Keratinocyte (primary cell): ENCODE measurements around the gene OR51V1. TPM values are rescaled to one million over a fixed set of nuclear protein-coding genes. Genes with fewer than 3 reads are reported as not detected.

Experiments
- DNase-seq: peaks from one replicate; pipeline ENCODE4 v3.0.0-alpha.2; 2011; ENCODE audit warnings: low read depth, missing footprints, low spot score
- FAIRE-seq: peaks from 2 replicates; lab custom pipeline; 2011; peaks lifted over from hg19 to GRCh38; lab: Jason Lieb, UNC
- H2AFZ ChIP-seq: 2 replicates; pipeline ENCODE4 v1.6.0; 2012; ENCODE audit warnings: low read length, control low read depth, inconsistent platforms; ENCODE audit not compliant: control insufficient read depth
- H3K27ac ChIP-seq: 2 replicates; pipeline ENCODE4 v1.5.1; 2011; ENCODE audit warnings: low read length; ENCODE audit not compliant: control insufficient read depth, insufficient read depth
- H3K27me3 ChIP-seq: 3 replicates; pipeline ENCODE4 v1.6.0; 2011; ENCODE audit warnings: low read length; ENCODE audit not compliant: control insufficient read depth, insufficient read depth; ENCODE audit errors: extremely low read depth
- H3K36me3 ChIP-seq, 2 experiments: 2 replicates in 1 of 2; 3 replicates in 1 of 2; pipeline ENCODE4 v1.5.1; 2011; ENCODE audit warnings: low read length in 2 of 2, mild to moderate bottlenecking in 1 of 2; ENCODE audit not compliant: control insufficient read depth in 2 of 2, insufficient read depth in 2 of 2; ENCODE audit errors: extremely low read depth in 1 of 2
- H3K4me1 ChIP-seq: 3 replicates; pipeline ENCODE4 v1.5.1; 2011; ENCODE audit warnings: low read length; ENCODE audit not compliant: control insufficient read depth, insufficient read depth; ENCODE audit errors: extremely low read depth
- H3K4me2 ChIP-seq: 3 replicates; pipeline ENCODE4 v1.6.0; 2011; ENCODE audit warnings: low read depth, low read length; ENCODE audit not compliant: control insufficient read depth, insufficient read depth; ENCODE audit errors: extremely low read depth
- H3K4me3 ChIP-seq, 3 experiments: fragments of 200-600 bp in 1 of 3; sonication (generic) in 1 of 3; 2 replicates in 2 of 3; 3 replicates in 1 of 3; pipeline ENCODE4 v1.5.1; 2011 to 2016; ENCODE audit warnings: low read length in 3 of 3, mild to moderate bottlenecking in 3 of 3, control low read depth in 2 of 3, inconsistent platforms in 1 of 3, low read depth in 1 of 3, mixed read lengths in 1 of 3, mixed run types in 1 of 3, moderate library complexity in 1 of 3; ENCODE audit not compliant: control insufficient read depth in 2 of 3, insufficient read depth in 2 of 3; ENCODE audit errors: extremely low read depth in 1 of 3
- H3K79me2 ChIP-seq: 2 replicates; pipeline ENCODE4 v1.6.0; 2012; ENCODE audit warnings: low read length; ENCODE audit not compliant: control insufficient read depth, insufficient read depth
- H3K9ac ChIP-seq: 3 replicates; pipeline ENCODE4 v1.6.0; 2011; ENCODE audit warnings: low read length; ENCODE audit not compliant: control insufficient read depth, insufficient read depth; ENCODE audit errors: extremely low read depth
- H3K9me1 ChIP-seq: 3 replicates; pipeline ENCODE4 v1.6.0; 2011; ENCODE audit warnings: low read length; ENCODE audit not compliant: control insufficient read depth, insufficient read depth; ENCODE audit errors: extremely low read depth
- H3K9me3 ChIP-seq: 2 replicates; pipeline ENCODE4 v1.5.1; 2012; ENCODE audit warnings: low read depth, low read length; ENCODE audit not compliant: control insufficient read depth
- H4K20me1 ChIP-seq: 3 replicates; pipeline ENCODE4 v1.6.0; 2011; ENCODE audit warnings: low read length; ENCODE audit not compliant: control insufficient read depth, insufficient read depth; ENCODE audit errors: extremely low read depth
- CTCF ChIP-seq, 3 experiments: IDR thresholded peaks in 1 of 3; conservative IDR thresholded peaks in 1 of 3; optimal IDR thresholded peaks in 1 of 3; 2 replicates in 2 of 3; 3 replicates in 1 of 3; pipeline versions ENCODE3 to v1.5.1; 2011; ENCODE audit warnings: low read length in 3 of 3, mild to moderate bottlenecking in 3 of 3, moderate library complexity in 2 of 3, control low read depth in 1 of 3, inconsistent platforms in 1 of 3; ENCODE audit not compliant: insufficient read depth in 2 of 3; ENCODE audit errors: extremely low read depth in 1 of 3
- EZH2 ChIP-seq: IDR thresholded peaks from one replicate; pipeline ENCODE4 v1.6.1; 2012; ENCODE audit warnings: inconsistent platforms, mild to moderate bottlenecking, low read length, moderate library complexity
- dilution Hi-C: fragments of 300-500 bp; cut with MboI; formaldehyde crosslinking; loops from one replicate; pipeline ENCODE4 v1.7.0; 2020; ENCODE audit warnings: low sequenced_read_pairs; ENCODE audit not compliant: extremely low pct_ligation_motif_present
- polyA plus RNA-seq, 5 experiments: library from polyadenylated mRNA; depleted of rRNA in 3 of 5; stranded (reverse) in 3 of 5; stranded (forward) in 1 of 5; unstranded in 1 of 5; fragments of >200 nt; gene quantifications; 1 replicate in 1 of 5; 2 replicates in 3 of 5; 3 replicates in 1 of 5; pipeline versions ENCODE4 v1.2.1 to v1.2.3, GENCODE V29; 2011 to 2012; ENCODE audit warnings: missing spikeins in 2 of 5, low read depth in 1 of 5, low replicate concordance in 1 of 5

The OR51V1 gene
- polyA plus RNA-seq, 1 donor (not counting 4 experiments of a cell fraction or from before 2014, with no cell fraction given) = not detected

DNA sequence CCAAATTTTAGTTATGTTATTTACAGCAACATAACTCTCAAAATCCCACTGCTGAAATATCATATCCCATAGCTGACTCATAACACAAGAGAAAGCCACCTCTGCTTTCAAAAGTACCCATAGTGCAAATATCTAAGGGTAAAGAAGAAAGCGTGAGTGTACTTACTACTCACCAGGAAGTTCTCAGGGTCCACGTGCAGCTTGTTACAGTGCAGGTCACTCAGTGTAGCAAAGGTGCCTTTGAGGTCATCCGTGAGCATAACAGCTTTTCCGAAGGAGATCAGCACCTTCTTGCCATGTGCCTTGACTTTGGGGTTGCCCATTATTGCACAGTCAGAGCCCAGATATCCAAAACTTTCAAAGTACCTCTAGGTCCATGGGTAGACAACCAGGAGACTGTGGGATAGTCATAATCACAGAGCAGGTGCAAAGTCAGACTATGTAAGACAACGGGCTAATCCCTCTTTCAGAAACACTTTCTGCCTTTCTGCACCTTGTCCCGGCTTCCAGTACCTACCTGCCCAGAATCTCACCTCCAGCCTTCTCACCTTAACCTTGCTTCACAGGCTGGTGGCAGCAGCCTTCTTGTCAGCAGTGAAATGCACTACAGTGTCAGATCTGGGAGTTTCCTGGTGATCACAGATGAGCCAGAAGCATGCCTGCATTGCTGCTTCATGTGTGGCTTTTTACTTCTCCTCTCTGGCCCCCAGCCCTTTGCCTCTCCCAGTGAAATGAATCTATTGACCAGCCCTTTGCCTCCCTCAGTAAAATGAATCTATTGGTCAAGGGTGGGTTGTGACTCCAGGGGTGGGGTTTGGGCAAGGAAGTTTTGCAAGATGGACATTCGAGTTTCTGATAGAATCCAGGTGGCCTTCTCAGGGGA is 42.7 kb upstream of the OR51V1 start:
- Histone ChIP-seq H4K20me1 (no peaks in the 10 kb centered on the region), H3K9ac (no peak overlapping the region), H2AFZ (no peak overlapping the region), H3K4me1 (no peaks in the 10 kb centered on the region), H3K27me3 (no peaks in the 10 kb centered on the region), H3K36me3 (no peaks in the 10 kb centered on the region), H3K4me3 (no peak overlapping the region), H3K9me3 (no peaks in the 10 kb centered on the region), H3K27ac (no peak overlapping the region), H3K9me1 (no peaks in the 10 kb centered on the region), H3K79me2 (no peaks in the 10 kb centered on the region), H3K4me2 (no peak overlapping the region)
- dilution Hi-C loops = no loop called here
- TF ChIP-seq CTCF (optimal IDR thresholded peaks at IDR 0.05 in 1 of 3, IDR thresholded peaks at IDR 0.05 in 1 of 3, conservative IDR thresholded peaks at IDR 0.05 in 1 of 3; ENCODE audit: extremely low read depth in 1 of 3, insufficient read depth in 2 of 3, low read length in 3 of 3) (no peak), EZH2 (no peak)
- FAIRE-seq (no peak), DNase-seq (no peak)

DNA sequence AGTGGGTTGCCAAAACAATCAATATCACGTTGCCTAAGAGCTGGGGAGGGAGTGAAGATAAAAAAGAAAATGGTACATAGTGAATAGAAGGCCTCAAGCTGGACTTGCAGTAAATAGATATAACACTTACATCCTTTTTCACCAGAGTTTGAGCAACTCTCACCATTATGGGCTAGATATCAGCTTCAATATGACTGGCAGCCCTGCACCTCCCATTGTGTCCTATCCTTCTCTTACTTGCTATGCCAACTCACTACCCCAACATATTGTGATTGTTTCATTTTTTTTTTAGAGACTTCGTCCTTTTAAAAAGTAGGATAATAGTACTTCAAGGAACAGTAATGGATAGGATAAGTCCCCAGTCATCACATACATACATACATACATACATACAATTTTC is 41.7 kb upstream of the OR51V1 start:
- H3K9me3 ChIP-seq = no peaks in the 10 kb centered on the region
- no peaks in the 10 kb centered on the region for H3K36me3 ChIP-seq
- dilution Hi-C loops = no loop called here
- no peaks in the 10 kb centered on the region for H3K4me1 ChIP-seq
- no peaks in the 10 kb centered on the region for H4K20me1 ChIP-seq
- H3K9me1 ChIP-seq = no peaks in the 10 kb centered on the region
- H3K27me3 ChIP-seq = no peaks in the 10 kb centered on the region
- no peaks in the 10 kb centered on the region for H3K79me2 ChIP-seq
- no peak for FAIRE-seq
- no peak overlapping the region for H2AFZ ChIP-seq
- H3K27ac ChIP-seq = no peak overlapping the region
- DNase-seq = no peak
- H3K4me3 ChIP-seq = no peak overlapping the region
- no peak overlapping the region for H3K4me2 ChIP-seq
- H3K9ac ChIP-seq = no peak overlapping the region
- no peak for TF ChIP-seq EZH2
- no peak for TF ChIP-seq CTCF (optimal IDR thresholded peaks at IDR 0.05 in 1 of 3, IDR thresholded peaks at IDR 0.05 in 1 of 3, conservative IDR thresholded peaks at IDR 0.05 in 1 of 3; ENCODE audit: extremely low read depth in 1 of 3, insufficient read depth in 2 of 3, low read length in 3 of 3)
